GM12875 (cell line): Measurements from ENCODE around the gene RCOR2.

Experiments
- H3K4me3 ChIP-seq: one replicate; pipeline ENCODE4 v1.5.1; 2011; ENCODE audit warnings: low read depth, low read length, control low read depth
- TF ChIP-seq, protein P1 (sequence below): IDR thresholded peaks from 2 replicates; pipeline ENCODE4 v1.5.1; 2011; ENCODE audit warnings: low read depth, mild to moderate bottlenecking, control low read depth, inconsistent platforms, low read length, moderate library complexity, borderline replicate concordance; ENCODE audit not compliant: insufficient read depth

The RCOR2 gene

GRCh38 chr11:63937713-63938478 is 20.9 kb upstream of the RCOR2 start:
- peak overlapping the region; percentile 62 for H3K4me3 ChIP-seq
- TF ChIP-seq, protein P1, sequence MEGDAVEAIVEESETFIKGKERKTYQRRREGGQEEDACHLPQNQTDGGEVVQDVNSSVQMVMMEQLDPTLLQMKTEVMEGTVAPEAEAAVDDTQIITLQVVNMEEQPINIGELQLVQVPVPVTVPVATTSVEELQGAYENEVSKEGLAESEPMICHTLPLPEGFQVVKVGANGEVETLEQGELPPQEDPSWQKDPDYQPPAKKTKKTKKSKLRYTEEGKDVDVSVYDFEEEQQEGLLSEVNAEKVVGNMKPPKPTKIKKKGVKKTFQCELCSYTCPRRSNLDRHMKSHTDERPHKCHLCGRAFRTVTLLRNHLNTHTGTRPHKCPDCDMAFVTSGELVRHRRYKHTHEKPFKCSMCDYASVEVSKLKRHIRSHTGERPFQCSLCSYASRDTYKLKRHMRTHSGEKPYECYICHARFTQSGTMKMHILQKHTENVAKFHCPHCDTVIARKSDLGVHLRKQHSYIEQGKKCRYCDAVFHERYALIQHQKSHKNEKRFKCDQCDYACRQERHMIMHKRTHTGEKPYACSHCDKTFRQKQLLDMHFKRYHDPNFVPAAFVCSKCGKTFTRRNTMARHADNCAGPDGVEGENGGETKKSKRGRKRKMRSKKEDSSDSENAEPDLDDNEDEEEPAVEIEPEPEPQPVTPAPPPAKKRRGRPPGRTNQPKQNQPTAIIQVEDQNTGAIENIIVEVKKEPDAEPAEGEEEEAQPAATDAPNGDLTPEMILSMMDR, result 0 out of 2 replicates have a peak, but pooled peaks have one; percentile 1

DNA sequence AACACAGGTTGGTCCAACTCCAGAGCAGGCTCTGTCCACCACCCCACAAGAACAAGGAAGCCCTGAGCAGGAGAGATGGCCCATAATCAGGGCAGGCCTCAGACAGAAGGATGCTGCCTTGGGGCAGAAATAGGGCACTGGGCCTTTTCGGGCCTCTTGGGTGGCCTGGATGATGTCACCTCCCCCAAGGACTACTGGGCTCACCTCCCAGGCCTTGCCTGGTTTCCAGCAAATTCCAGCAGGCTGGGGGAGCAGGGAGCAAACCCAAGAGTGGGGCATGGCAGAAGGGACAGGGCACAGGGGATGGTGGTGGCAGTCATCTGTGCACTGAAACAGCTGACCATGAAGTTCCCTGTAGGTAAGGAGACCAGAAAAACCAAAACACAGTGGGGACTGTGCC is 16.5 kb upstream of the RCOR2 start:
- TF ChIP-seq, protein P1, result no peak
- no peak overlapping the region for H3K4me3 ChIP-seq

DNA sequence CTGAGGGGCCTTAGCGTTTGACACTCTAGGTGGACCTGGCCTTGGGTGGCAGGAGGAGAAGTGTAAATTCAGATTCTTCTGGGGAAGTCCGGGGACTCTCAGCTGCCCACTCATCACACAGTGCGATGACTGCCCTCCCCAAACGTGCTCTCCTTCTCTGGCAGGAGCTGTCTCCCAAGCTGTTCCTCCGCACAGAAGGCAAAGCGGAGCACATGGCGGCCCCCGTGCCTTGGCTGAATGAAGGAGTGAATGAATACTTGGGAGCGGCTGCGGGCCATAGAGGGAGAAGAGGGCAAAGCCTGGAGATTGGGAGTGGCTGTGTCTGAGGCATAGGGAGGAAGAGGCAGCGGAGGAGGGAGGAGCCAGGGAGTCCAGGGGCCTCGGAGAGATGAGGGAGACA is 14.9 kb upstream of the RCOR2 start:
- H3K4me3 ChIP-seq, result no peak overlapping the region
- TF ChIP-seq, protein P1, result no peak

- TF ChIP-seq, protein P1, result no peak
Observed at GRCh38 chr11:63931045-63931444, 14.1 kb upstream of the RCOR2 start.

GRCh38 chr11:63929616-63930015 is 12.7 kb upstream of the RCOR2 start:
- TF ChIP-seq, protein P1, result no peak
- H3K4me3 ChIP-seq, result no peak overlapping the region

More at GRCh38 chr11:63931045-63931444, 14.1 kb upstream of the RCOR2 start:
- H3K4me3 ChIP-seq, result no peak overlapping the region

- no peak overlapping the region for H3K4me3 ChIP-seq
- TF ChIP-seq, protein P1, result no peak
Observed at GRCh38 chr11:63923319-63923718, 6.4 kb upstream of the RCOR2 start.

- no peak overlapping the region for H3K4me3 ChIP-seq
- TF ChIP-seq, protein P1, result no peak
Observed at GRCh38 chr11:63922673-63923192, 5.8 kb upstream of the RCOR2 start.
